ENCODE data around the gene VRK1.

Gene VRK1

GRCh38 chr14:96929950-96930349 is 132.8 kb downstream of the VRK1 start:
- no peak for DNase-seq

- DNase-seq: no peak
These were observed 133.3 kb downstream of the VRK1 start for GRCh38 chr14:96930526-96930925.

All from inflammatory macrophage treated with lipopolysaccharide for 4 hours (primary cell).